ENCODE results near the gene LAMA5. TPM values are rescaled to one million over a fixed set of nuclear protein-coding genes. Genes with fewer than 3 reads are reported as not detected.

The LAMA5 gene
- total RNA-seq, 1 donor from 2014 or later = 89.3 TPM

DNA sequence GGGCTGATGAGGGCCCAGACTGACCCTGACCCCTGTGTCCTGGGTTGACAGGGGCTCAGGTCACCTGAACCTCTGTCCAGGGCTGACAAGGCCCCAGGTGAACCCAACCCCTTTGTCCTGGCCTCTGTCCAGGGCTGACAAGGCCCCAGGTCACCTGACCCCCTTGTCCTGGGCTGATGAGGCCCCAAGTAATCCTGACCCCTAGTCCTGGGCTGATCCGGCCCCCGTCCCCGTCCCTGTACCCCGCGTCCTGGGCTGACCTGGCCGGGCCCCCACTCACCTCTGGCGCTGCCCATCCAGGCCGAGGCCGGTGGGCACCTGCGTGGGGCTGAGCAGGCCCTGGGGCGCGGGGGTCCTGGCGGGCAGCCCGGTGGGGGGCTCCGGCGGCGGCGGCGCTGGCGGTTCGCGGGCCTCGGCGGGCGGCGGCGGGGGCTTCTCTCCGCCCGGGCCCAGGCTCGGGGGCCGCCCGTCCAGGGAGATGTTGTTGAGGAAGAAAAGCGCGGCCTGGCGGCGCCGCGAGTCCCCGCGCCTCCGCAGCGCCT is 39.6 kb upstream of the LAMA5 start:
- ATAC-seq (no peak), DNase-seq (ENCODE audit: missing footprints) (no peak)
- intact Hi-C loops (cut with DNase I) = loop anchor here (1.0 to 5.0 kb wide), 2 partner anchors 91 to 104 kb away; partner anchors contain the start of gene ADRM1

DNA sequence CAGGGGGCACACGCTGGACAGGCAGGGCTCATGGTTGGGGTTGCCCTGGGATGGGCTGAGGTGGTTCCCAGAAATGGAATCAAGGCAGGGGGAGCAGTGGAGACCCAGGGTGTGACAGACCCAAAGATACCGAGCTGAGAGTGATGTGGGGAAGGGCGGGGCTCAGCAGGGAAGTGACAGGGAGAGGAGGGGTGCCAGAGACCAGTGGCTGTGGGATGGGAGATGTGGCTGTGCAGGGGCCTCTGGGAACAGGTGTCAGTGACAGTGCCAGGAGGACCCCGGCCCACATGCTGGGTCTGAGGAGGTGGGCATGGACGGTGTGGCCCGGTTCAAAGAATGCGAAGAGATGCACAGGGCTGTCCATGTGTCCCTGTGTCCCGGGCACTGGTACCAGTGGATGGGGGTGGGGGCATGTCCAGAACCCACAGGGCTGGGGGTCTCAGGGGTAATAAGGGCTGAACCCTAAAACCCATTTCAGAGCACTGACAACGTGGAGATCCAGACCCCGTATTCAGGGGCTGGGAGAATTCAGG is 38.9 kb upstream of the LAMA5 start:
- ATAC-seq (peak; percentile 24), DNase-seq (ENCODE audit: missing footprints) (no peak)
- intact Hi-C loops (cut with DNase I) = loop anchor here (5.0 kb wide), 1 partner anchor 91 kb away; no protein-coding TSS in a partner anchor

DNA sequence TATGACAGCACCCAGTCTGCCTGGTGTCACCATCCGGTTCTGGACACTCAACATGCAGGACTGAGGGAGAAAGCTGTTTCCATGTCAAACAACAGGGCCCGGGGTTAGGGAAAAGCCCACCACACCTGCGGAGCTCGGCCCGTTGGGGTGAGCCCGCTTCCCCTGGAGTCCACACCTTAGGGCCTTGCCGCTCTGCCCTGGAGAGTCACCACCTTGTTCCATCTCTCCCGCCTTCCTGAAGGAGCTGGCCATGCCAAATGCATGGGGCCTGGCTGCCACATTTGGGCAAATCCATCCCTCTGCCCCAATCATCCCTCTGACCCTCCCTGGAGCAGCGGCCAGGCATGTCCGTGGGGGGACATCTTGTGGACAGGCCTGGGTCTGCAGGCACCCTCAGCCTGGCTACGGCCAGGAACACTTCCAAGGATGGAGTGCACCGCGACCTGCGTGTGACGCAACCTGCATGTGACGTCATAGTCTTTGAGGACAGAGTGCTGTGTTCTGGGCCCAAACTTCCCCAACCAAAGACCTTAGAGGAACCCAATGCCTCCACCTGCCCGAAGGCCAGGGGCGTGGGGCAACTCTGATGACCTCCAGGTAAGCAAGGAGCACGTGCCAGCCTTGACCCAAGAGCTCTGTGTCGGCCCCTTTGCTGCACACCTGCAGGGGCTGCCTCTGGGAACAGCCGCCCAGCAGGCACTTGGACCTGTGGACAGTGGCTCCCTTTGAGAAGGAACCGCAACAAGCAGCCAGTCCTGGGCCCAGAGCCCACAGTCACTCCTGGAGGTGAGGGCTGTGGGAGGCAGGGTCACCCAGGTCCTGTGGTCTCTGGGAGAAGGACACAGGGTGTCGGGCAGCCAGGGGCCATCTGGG is 38.2 kb upstream of the LAMA5 start:
- ATAC-seq (peak; percentile 44), DNase-seq (ENCODE audit: missing footprints) (peak; percentile 84)
- intact Hi-C loops (cut with DNase I) = loop anchor here (5.0 kb wide), 1 partner anchor 92 kb away; no protein-coding TSS in a partner anchor

DNA sequence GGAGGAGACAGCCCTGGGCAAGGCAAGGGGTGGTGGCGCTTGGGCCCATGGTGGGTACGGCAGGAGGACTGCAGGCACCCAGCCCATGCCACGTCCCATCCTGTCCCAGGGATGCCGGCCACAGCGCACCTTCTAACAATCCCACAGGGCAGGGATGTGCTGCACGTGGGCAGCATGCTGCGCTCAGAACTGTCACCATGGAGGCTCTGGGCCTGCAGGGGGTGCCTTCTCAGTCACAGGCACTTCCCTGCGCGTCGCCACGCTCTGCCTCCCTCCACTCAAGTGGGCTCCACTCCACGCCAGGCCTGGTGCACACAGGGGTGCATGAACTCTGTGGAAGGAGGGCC is 37.6 kb upstream of the LAMA5 start:
- DNase-seq (ENCODE audit: missing footprints) (no peak), ATAC-seq (no peak)
- intact Hi-C loops (cut with DNase I) = loop anchor here (5.0 kb wide), 1 partner anchor 93 kb away; no protein-coding TSS in a partner anchor

DNA sequence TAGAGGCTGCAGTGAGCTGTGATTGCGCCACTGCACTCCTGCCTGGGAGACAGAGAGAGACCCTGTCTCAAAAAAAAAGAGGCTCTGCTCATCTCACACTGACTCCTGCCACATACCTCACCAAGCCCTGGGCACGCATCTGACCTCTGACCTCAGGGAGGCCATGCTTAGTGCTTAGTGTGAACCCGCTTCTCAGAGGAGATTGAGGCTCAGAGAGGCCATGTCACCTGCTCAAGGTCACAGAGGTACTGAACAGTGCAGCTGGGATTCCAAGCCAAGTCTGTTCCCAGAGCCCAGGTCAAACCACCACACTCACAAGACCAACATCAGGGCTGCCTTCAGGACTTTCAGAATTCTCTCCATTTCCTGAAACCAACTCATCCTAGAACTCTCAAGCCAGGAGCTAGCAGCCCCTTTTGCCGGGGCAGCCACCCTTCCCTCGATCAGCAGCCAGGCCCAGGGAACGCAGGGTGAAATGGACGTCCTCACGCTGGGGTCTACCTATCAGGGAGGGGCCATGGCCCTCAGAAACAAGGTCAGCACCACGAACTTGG is 37.1 kb upstream of the LAMA5 start:
- intact Hi-C loops (cut with DNase I) = no loop called here
- DNase-seq (ENCODE audit: missing footprints) = no peak
- ATAC-seq = no peak

DNA sequence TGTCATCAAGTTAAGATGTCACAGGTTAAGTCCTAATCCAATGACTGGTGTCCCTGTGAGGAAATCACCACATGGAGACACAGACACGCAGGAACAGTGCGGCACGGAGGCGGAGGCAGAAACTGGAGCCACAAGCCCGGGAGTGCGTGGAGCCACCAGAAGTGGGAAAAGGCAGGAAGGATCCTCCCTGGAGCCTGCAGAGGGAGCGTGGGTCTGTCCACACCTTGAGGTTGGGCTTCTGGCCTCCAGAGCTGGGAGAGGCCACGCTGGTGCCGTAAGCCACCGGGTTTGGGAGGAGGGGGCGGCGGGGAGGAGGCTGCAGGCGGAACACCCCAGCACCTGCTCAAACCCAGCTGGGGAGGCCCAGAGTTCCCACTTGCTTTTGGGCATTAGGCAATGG is 36.2 kb upstream of the LAMA5 start:
- ATAC-seq = no peak
- DNase-seq (ENCODE audit: missing footprints) = no peak
- intact Hi-C loops (cut with DNase I) = no loop called here

DNA sequence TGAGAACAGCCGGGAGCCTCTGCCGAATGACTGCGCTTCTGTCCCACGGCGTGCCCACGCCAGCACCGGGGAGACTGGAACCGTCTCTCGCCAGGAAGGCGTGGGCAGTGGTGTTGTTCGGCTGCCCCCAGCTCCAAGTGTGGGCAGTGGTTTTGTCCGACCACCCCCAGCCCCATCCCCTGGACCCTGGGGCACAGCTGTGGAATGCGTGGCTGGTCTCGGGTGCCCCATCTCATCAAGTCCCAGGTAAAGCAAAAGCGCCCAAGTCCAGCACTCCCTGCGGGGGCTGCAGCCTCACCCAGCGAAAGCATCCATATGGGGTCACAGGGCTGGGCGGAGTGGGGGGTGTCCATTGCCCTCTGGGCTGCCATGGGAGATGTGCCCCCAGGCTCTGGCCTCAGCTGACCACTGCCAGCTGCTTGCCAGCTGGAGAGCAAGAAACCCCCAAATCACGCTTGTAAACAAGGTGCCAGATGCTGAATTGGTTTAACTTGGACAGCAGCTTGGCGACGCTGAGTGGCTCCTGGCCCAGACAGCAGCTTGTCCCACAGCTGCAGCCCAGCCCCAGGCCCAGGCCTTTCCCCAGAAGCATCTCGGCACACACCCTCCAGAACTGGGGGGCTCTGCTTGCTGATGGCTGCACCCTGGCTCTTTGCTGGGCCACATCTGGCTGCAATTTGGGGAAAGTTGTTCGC is 35.5 kb upstream of the LAMA5 start:
- ATAC-seq (no peak), DNase-seq (ENCODE audit: missing footprints) (no peak)
- intact Hi-C loops (cut with DNase I) = no loop called here

DNA sequence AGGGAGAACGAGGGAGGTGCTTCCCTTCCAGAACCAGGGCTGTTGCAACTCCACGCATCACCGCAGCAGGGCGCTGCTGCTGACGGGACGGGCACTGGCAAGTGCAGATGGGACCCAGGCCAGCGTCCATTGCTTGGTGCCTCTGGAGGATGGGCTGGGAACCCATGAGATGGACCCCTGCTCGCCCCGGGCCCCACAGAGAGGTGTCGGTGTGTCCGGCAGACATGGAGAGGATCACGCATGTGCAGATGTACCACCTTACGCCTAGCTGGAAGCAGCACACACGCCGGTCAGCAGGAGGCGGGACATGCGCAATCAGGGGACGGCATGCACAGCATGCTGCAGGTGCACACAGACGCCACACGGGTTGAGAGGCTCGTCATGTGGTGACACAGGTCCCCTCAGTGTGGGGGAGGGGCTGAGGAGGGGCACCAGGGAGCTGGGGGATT is 34.2 kb upstream of the LAMA5 start:
- no peak for ATAC-seq
- DNase-seq (ENCODE audit: missing footprints) = no peak
- intact Hi-C loops (cut with DNase I) = no loop called here

DNA sequence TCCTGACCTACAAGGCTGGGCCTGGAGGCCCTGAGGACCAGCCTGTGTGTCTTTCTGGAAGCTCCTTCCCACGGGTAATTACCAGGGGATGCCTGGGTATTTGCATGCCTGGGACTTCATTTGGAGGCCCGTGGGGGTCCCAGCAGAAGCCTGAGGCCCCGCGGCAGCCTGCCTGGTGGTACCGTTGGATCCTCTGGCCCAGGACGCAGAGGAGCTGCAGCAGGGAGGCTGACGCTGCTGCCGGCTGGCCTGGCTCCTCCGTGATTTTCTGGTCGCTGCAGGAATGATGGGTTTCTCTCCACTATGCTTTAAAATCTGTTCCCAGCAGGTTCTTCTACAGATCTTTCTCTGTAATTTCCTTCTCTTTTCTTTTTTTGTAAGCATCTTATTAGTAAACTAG is 33.4 kb upstream of the LAMA5 start:
- intact Hi-C loops (cut with DNase I) = no loop called here
- DNase-seq (ENCODE audit: missing footprints) = no peak
- no peak for ATAC-seq

DNA sequence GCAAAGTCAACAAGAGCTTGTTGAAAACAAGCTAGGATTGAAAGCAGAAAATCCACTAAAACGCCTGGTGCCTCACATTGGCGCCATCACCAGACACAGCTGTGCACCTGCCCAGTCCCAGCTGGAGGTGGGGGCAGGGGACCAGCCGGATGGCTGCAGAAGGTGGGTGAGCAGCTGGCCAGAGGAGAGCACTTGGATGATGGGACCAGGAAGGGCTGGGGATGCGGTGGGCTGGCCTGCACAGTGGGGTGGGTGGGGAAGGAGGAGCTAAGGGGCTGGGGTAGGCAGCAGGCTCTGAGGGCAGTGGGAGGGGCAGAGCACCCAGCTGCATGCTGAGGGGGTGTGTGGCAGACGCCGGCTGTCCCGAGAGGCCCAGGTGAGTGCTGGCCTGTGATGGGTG is 32.9 kb upstream of the LAMA5 start:
- intact Hi-C loops (cut with DNase I) = no loop called here
- no peak for ATAC-seq
- no peak for DNase-seq (ENCODE audit: missing footprints)

DNA sequence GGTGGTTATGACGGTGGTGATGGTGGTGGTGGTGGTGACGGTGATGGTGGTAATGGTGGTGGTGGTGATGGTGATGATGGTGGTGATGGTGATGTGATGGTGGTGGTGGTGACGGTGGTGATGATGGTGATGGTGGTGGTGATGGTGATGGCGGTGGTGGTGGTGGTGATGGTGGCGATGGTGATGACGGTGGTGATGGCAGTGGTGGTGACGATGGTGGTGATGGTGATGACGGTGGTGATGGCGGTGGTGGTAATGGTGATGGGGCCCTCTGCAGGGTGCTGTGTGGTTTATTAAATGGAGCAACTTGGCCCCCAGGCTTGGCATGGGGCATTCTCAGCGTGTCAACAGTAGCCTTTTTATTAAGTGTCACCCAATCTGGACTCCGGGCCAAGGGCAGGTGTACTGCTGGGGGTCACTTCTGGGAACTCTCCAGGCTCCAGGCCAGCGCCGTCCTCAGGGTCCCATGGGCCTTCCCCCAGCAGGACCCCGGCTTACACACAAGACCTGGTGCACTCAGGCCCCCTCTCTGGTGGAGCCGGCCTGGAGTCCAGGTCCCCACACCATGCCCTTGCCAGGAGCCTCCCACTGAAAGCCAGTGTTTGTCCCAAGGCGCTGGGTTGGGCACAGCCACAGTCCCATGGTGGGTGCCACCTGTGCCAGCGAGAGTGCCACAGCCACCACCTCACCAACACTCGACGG is 31.2 kb upstream of the LAMA5 start:
- ATAC-seq (no peak), DNase-seq (ENCODE audit: missing footprints) (no peak)
- intact Hi-C loops (cut with DNase I) = no loop called here

DNA sequence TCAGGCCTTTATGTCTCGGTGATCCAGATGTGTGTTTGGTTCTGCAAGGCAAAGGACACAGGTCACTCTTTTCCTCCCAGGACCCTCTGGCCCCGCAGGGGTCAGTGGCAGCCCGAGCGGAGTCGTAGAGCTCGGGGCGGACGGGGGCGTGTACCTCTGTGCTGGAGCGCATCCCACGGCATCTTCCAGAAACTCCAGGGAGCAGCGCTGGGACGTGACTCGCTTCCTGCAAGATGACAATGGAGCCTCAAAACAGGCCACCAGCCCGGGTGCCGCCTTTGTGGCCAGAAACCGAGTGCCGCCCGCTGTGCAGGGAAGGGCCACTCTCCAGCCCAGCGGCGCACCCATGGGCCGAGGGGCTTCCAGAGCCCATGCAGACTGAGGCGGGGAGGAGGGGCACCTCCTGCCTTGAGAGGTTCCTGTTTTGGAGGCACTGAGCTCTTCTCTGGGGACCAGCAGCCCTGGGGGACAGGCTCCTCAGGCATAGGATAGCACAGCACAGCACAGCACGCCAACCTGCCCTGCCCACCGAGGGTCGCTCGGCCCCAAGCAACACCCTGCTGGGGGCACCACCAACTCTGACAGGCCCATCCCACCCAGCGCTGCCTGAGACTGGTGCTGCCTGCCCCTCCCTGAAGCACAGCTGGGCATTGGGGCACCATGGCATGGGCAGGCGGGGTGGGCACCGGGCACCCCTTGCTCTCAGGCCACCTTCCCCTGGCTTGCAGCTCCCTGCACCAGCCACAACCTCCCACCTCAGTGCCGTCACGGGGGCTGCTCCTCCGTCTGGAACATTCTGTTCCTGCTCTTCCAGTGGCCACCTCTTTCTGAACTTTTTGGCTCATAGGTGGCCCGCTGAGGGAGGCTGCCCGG is 29.5 kb upstream of the LAMA5 start:
- DNase-seq (ENCODE audit: missing footprints) (peak; percentile 63), ATAC-seq (no peak)
- intact Hi-C loops (cut with DNase I) = no loop called here

DNA sequence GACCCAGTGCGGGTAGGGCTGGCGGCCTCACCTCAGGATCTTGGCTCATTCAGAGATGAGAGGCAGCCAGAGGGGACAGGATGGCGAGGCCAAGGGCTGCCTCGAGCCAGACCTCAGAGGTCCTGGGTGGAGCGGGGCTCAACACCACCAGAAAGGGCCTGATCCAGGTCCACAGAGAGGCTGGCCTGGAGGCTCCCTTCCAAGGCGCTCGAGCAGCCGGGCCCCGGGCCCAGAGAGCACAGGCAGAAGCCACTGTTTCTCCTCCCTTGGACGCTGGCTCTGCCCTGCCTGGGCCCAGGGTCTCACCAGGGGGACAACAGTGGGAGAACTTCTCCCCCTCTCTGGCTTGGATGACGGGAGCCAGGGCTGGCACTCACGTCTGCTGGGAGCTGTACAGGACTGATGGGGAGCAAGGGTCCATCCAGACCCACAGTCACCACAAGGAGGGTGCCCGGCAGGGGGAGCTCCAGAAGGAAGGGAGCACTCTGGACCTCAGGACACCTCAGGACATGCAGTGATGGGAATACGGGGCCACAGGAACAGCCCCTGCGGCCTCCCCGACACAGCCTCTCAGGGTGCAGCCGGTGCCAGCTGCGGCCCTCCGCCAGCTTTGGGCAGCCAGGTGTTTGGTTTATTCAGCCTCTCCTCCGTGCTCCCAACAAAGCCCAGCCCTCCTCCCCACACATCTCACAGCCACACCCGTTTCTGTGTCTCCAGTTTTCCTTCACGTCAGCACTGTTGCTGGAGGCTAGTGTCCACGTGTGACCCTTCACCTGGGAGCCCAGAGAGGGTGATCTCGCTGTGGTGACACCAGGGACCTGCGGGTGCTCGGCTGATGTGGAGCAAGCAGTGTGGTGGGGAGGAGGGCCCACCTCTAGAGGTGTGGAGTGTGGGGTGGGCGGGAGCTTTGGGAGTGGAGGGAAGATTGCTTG is 28.5 kb upstream of the LAMA5 start:
- DNase-seq (ENCODE audit: missing footprints) (no peak), ATAC-seq (no peak)
- intact Hi-C loops (cut with DNase I) = no loop called here

DNA sequence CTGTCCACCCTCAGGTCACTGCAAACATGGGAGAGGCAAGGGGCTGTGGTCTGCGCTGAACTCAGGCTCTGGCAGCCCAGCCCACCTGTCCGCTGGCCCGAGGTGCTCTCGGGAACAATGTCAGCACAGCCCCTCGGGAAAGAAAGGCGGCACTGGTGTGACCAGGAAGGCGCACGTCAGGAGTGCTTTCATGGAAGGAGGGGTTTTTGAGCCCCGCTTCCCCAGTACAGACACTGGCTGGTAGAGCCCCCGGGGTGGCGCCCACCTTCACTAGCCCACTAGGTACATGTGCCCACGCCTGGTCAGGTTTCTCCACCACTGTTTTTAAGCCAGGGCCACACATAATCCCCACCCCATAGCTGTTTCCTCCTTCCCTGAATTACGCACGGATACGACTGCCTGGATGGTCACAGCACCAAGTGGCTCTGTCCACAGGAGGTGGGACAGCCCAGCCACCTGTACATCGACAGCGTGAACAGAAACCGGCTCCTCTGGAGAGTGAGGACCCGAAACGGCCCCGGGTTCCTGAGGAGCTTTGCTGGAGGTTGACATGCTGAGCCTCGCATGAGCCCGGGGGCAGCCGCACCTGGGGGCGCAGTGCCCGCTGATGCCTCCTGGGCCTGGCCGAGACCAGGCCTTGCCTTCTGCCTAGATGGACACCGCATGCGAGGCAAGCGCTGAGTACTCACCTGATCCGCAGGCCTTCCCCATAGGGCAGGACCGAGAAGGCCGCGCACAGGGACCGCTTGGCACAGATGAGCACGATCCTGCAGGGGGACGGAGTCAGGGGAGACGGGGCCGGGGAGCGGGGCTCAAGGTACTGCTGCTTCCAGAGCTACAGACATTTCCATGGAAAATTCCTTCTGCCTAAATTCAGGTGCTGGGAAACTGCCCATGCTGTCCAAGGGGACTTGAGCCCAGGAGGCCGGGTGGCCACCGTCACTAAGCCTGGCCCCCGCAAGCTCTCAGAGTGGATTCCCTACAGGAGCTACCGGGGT is 27.4 kb upstream of the LAMA5 start:
- no peak for ATAC-seq
- intact Hi-C loops (cut with DNase I) = no loop called here
- no peak for DNase-seq (ENCODE audit: missing footprints)

DNA sequence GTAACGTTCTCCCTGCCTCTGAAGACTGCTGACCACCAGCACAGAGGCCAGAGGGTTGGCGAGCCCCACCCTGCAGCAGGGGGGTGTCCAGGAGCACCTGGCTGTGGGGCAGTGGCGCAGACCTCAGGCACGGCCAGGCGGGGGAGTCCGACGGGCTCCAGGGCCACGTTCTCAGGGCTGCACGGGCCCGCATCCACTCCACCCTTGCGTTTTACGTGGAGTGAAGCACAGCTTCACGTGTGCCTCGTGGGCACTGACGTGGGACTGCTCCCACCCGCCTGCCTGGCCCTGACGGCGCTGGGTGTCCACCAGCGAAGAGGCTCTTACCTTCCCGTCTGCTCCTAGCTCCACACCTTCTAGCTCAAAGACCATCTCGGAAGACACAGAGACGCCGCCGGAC is 26.7 kb upstream of the LAMA5 start:
- ATAC-seq (no peak), DNase-seq (ENCODE audit: missing footprints) (no peak)
- intact Hi-C loops (cut with DNase I) = no loop called here

DNA sequence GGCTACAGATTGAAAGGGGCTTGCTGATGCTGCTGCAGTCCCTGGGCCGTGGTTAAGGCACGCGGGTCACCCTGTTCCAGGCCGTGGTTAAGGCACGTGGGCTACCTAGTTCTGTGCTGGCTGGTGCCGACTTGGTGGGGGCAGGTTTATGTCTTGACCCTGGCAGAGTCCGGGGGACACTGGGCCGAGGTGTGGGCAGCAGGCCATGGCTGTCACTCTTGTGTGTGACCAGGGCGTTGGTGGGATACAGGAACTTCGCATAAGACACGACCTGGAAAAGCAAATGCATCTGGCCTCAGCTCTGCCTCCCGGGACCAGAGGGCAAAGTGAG is 26.2 kb upstream of the LAMA5 start:
- DNase-seq (ENCODE audit: missing footprints) = no peak
- no peak for ATAC-seq
- intact Hi-C loops (cut with DNase I) = no loop called here
